Lower lobe of right lung (tissue), 2 donors: Measurements from ENCODE around the gene KISS1. TPM values are rescaled to one million over a fixed set of nuclear protein-coding genes. Genes with fewer than 3 reads are reported as not detected.

Experiments
- ATAC-seq, 2 donors: fragments of 200-7000 bp; cut with Tn5 transposase; one replicate each; pipeline ENCODE4 v1.9.1; 2020 to 2022; ENCODE audit warnings: mild to moderate bottlenecking in 2 of 2, moderate library complexity in 2 of 2
- DNase-seq: peaks from one replicate; pipeline ENCODE4 v3.0.0-alpha.2; 2020
- H3K27ac ChIP-seq: fragments of 200-600 bp; one replicate; pipeline ENCODE4 v1.8.0; 2022
- H3K27me3 ChIP-seq: fragments of 200-600 bp; one replicate; pipeline ENCODE4 v1.8.0; 2022; ENCODE audit warnings: low read depth
- H3K36me3 ChIP-seq: fragments of 200-600 bp; one replicate; pipeline ENCODE4 v1.8.0; 2022; ENCODE audit warnings: mild to moderate bottlenecking
- H3K4me1 ChIP-seq: fragments of 200-600 bp; one replicate; pipeline ENCODE4 v1.8.0; 2022
- H3K4me3 ChIP-seq: fragments of 200-600 bp; one replicate; pipeline ENCODE4 v1.8.0; 2022; ENCODE audit warnings: mild to moderate bottlenecking
- H3K9me3 ChIP-seq: fragments of 200-600 bp; one replicate; pipeline ENCODE4 v1.8.0; 2022
- CTCF ChIP-seq: fragments of 200-600 bp; IDR thresholded peaks from one replicate; pipeline ENCODE4 v1.8.0; 2022; ENCODE audit warnings: antibody characterized with exemption, mild to moderate bottlenecking
- intact Hi-C: fragments of 100-400 bp; cut with DNase I; formaldehyde crosslinking; loops from one replicate; pipeline ENCODE4 v1.11.0; 2022
- total RNA-seq: library from RNA; stranded (reverse); fragmentation: NEBNext Ultra II Directional; extraction: Animal tissue kit (Norgen Biotek cat#: 25700); gene quantifications from one replicate; pipeline ENCODE4 v1.2.1, GENCODE V29; 2021
- donor health status: DM: no; HTN: yes; CAD: no; lungs with severe emphysema.

The KISS1 gene
- total RNA-seq, 1 donor from 2014 or later = not detected

GRCh38 chr1:204152310-204153044, 43.8 kb downstream of the KISS1 start:
- H3K27me3 ChIP-seq = peaks cover 7% of the 10 kb centered on the region
- TF ChIP-seq CTCF = no peak
- H3K36me3 ChIP-seq = no peaks in the 10 kb centered on the region
- ATAC-seq (peak; percentile 3 to 20), DNase-seq (peak; percentile 47)
- H3K9me3 ChIP-seq = no peaks in the 10 kb centered on the region
- peak overlapping the region; percentile 76 for H3K4me3 ChIP-seq
- intact Hi-C loops = no loop called here
- H3K4me1 ChIP-seq = peaks cover 15% of the 10 kb centered on the region
- H3K27ac ChIP-seq = no peak overlapping the region

- ATAC-seq = peak; percentile 70 to 75
- intact Hi-C loops = no loop called here
- peak; percentile 61 for DNase-seq
- peak within 1 kb of the TSS; percentile 76 for H3K4me3 ChIP-seq
- peaks cover 7% of the 10 kb centered on the region for H3K27me3 ChIP-seq
- H3K4me1 ChIP-seq = peaks cover 15% of the 10 kb centered on the region
- no peak for TF ChIP-seq CTCF
- H3K9me3 ChIP-seq = no peaks in the 10 kb centered on the region
- no peaks in the 10 kb centered on the region for H3K36me3 ChIP-seq
- H3K27ac ChIP-seq = peak within 1 kb of the TSS; percentile 64
Observed at GRCh38 chr1:204151552-204152309, 44.6 kb downstream of the KISS1 start, which contains the start of gene ETNK2. Gene ETNK2, minus strand, starts transcription at chr1:204152044. Its CDS starts 192 bp downstream, at chr1:204151852.

GRCh38 chr1:204150702-204151551, 45.4 kb downstream of the KISS1 start:
- peak overlapping the region; percentile 76 for H3K4me3 ChIP-seq
- TF ChIP-seq CTCF = no peak
- H3K36me3 ChIP-seq = no peaks in the 10 kb centered on the region
- no peaks in the 10 kb centered on the region for H3K9me3 ChIP-seq
- peak overlapping the region; percentile 64 for H3K27ac ChIP-seq
- peak; percentile 43 for DNase-seq
- intact Hi-C loops = no loop called here
- peaks cover 7% of the 10 kb centered on the region for H3K27me3 ChIP-seq
- ATAC-seq = peak; percentile 32 to 44
- H3K4me1 ChIP-seq = peaks cover 15% of the 10 kb centered on the region

GRCh38 chr1:204149635-204150565, 46.4 kb downstream of the KISS1 start:
- H3K27me3 ChIP-seq = peaks cover 7% of the 10 kb centered on the region
- H3K27ac ChIP-seq = no peak overlapping the region
- H3K36me3 ChIP-seq = no peaks in the 10 kb centered on the region
- no peaks in the 10 kb centered on the region for H3K9me3 ChIP-seq
- H3K4me1 ChIP-seq = peaks cover 15% of the 10 kb centered on the region
- ATAC-seq (no peak), DNase-seq (peak; percentile 35)
- TF ChIP-seq CTCF = no peak
- intact Hi-C loops = no loop called here
- no peak overlapping the region for H3K4me3 ChIP-seq
